T-helper 2 cell (primary cell): ENCODE data around the gene PBX3.

Experiments used
- DNase-seq, 5 experiments: peaks; one replicate each; pipeline versions ENCODE4 v3.0.0 to v3.0.0-alpha.2; 2012 to 2022

Gene PBX3

DNA sequence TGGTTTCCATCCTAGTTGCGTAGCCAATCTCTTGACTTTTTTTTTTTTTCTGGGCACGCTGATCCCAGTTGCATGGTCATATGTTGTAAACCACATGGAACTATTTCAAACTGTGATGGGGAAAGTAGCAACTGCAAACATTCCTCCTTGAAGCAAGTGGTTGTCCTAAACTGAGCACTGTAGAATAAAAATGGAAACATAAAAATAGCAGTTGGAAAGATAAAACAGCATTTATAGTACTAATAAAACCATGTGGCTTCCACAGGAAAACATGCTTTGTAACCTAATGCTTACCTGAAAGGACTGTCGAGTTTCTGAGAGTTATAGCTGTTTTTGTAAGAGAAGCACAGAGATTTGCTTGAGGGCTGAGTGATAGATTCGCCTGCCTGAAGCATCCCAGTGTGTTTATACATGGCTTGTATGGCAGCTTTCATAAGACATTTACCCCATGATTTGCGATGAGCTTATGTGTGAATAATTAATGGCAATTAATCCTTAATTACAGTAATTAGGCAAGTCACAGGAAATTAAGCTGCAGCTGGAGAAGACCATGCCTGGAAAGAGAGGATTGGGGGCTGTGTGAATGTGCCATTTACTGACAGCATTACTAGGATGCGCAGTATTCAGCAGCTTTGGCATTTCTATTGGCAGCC is 136.5 kb downstream of the PBX3 start:
- DNase-seq: no peak

DNA sequence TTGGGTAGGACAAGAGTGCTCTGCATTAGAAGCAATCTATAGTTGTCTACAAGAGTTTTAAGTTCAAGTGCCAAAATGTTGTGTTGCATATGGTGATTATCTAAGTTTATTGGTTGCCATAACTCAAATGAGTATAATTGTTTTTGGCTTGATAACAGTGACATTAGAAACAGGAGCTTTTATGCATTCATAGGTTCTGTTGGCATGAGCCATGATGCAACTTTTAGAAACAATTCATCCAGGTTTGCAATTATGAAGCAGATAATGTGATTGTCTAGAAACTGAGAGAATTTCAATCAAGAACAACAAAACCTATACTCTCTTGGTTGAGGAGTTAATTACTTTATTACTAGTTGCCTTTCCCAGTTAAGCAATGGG is 137.0 kb downstream of the PBX3 start:
- no peak for DNase-seq

DNA sequence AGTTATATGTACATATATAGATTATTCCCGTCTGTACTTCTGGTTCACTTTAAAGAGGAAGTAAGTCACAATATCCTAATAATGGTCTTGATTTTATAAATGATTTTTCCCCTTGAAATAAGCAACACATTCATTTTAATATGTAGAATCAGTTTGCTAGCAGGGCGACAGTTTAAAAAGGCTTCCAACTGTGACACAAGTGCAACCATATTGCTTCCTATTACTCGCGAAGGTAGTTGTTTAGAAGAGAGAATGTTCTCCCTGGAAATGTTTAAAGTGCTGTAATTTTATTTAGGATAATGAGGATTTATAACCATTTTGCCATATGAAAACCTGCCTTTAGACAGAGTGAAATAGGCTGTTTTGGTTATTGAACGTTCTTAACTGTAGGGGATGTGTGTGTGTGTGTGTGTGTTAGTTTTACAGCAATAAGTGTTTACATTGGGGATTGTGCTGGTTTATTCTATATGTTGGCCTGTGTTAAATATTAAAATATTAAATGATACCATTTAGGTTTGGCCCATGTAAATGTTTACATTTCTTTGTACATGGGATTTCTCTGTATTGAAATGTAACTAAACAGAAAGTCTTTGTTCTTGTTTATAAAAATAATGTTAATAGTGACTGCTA is 138.3 kb downstream of the PBX3 start:
- DNase-seq: no peak

DNA sequence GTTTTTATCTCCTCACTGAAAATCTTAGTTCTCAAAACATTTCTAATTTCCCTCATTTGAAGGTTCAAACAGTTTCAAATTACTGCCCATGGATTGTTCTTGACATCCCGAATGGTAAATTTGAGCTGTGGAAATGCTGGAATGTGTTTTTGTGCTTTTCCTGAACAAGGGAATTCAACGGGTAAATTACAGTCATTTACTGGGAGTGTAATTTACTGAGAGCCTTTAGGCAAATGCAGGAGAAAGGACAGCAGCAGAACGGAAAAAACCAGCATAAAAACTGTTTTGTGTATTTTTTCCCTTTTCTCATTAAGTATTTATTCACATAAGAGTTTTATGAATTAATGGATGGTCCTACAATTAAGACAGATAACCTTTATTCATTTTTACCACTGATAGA is 139.2 kb downstream of the PBX3 start:
- no peak for DNase-seq

DNA sequence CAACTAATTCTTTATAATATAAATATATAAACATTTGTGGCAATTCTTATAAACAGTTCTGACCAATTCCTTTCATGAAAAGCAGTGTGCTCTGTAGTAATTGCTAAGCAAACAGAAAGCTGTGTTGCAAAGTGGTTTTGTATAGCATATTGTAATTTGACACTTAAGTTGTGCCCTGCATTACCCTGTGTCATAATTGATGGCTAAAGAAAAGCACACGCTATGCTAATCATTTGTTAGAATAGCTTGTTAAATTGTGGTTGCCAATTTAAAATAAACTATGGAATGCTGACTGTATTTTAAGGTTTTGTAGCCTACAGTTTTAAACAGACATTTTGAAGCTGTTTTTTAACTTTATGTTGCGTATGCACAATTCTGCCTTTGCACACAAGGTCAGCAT is 140.0 kb downstream of the PBX3 start:
- DNase-seq: no peak

DNA sequence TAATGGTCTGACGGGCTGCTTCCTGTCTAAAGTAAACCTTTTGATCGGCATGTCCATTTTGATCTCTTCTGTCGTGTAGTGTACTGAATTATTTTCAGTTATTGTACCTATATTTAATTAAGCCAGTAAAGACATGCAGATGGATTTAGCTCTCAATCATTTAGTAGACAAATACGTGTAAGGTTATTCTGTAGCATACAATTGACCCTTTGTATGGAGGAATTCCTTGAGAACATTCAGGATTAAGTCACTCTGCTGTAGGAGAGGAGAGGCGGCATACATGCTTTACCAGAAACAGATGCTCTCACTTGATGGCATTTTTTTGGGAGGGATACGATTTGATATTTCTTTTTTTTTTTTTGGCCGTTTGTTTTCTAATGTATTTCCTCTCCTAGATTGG is 141.0 kb downstream of the PBX3 start:
- no peak for DNase-seq

DNA sequence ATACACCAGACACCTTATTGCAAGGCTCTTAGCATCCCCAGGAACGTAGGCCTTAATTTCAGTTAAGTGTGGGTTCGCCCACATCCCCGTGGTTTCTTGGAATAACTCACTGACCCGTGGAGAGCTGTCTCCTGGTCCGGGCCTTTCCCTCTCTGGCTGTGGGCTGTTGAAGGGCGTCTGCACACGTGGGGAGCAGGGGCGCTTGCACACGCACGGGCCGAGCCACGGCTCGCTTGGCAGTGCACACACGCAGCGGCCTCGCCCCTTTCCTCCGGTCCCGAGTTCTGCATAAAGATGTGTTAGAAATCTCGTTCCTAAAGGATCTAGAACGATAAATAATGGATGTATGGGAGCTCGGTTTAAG is 141.9 kb downstream of the PBX3 start:
- peak in 1 of 5 experiments; percentile 1 for DNase-seq

DNA sequence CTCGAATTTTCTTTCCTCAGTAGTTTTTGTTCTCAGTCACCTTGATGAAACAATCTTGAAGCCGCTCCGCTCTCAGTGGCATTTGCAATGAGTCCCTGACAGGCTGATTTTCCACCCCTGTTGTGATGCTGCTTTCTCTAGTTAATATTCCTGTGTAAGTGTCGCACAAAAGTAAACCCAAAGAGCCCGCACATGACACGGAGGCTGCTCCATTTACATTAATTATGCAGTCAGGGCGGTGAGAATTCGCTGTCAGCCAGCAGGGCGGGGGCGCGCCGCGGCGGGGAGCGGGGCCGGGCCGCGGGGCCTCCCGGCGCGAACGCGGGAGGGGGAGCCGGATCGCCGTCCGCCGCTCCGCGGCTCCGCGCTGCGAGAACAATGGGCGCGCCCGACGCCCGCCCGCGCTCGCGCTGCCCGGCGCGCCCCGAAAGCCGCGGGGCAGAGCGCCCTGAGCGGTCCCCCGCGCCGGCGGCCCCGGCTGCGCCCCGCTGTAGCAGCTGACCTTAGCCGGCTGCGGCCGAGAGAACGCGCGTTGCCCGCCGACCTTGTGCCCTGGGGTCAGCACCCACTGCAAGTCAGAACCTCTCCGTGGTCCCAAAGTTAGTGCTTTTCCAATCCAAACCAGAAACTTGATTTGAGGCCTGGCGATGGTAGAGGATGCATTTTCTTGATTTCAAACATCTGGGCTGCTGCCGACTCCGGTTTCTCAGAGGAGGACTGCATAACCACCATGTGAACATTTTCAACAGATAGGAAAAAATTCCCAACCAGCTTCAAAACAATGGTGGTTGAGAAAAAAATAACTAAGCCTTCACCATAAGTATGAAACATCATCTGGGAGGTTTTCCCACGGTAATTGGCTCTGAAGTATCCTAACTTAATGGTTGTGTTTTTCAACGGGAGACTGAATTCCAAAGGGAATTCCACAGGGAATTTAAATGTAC is 142.6 kb downstream of the PBX3 start:
- peak; percentile 0 to 20 (median 9) for DNase-seq

DNA sequence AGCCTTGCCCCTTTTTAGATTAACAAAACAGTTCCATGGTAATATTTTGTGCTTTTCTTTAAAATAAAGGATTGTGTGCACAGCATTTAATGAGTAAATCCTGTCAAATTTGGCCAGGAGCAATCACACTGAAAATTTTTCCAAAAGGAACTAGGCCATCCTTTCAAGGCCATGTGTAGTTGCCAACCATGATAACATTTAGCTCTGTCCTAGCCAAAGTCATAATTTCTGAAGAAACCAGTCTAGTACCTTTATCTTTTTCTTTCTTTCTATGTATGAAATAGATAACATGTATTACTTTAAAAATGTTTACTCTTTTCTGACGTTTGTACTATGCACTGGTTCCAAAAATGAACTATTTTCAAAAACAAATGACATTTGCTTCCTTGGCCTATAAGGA is 143.7 kb downstream of the PBX3 start:
- DNase-seq: no peak

DNA sequence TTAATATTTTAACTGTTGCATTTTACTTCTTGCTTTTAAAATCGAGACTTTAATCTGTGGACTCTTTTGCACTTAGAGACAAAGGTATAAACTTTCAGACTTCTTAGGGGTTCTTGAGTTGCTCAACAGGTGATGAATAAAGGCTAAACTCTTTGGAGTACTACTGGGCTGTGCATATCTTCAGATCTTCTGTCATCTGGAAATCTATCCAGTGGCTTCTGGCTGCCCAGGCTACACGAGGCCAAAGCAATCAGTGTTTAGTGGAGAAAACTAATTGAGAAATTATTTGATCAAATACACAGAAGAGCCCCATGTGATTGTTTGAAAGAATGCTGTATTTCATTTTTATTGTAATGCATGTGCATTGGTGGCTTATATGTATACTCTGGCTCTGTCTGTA is 146.1 kb downstream of the PBX3 start:
- no peak for DNase-seq

DNA sequence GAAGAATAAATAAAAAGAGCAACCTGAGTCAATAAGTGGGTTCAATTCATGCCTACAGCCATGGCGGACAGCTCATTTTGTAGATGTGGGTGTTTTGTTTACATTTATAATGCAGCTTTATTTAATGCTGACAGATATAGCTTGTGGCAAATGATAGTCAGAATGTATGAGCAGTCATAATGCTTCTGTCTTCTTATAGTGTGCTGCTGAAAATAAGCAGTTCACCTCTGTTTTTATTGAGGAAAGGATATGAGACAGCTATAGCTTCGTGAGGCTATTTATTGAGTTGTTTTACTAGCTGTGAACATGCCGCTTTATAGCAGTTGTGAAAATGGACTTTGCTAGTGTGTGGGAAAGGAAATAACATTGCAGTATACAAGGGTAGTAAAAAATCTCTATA is 147.4 kb downstream of the PBX3 start:
- DNase-seq: no peak

DNA sequence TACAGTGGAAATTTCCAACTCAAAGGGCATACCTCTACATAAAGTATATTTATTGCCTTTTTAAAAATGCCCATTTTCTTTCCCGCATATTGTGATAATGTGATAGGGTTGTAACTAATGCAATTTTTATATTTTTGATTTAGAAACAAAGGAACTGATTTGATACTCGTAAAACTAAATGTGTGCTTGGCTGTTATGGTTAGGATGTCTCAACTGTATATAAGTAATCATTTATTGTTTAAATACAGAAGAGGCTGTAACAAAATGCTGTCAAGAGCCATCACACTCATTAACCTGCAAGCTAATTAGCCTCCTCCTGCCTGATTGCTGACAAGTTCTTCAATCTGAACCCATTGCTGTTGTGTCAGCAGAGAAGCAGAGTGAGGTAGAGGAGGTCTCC is 149.2 kb downstream of the PBX3 start:
- no peak for DNase-seq

DNA sequence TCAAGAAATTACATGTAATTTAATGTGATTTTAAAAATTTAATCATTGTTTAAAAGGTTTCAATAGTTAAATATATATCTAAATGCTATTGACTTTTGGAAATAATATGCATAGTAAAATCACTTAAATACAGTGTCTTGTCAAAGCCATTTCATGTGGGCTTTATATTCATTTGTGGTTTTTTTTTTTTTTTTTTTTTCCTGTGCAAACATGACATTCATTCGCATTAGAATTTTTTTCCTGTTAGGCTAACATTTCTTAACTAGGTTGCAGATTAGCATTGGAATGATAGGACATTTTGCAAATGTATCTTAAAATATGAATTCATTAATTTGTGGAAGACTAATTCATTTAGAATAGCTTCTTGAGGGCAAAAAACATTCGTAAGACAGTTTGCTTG is 149.8 kb downstream of the PBX3 start:
- no peak for DNase-seq

DNA sequence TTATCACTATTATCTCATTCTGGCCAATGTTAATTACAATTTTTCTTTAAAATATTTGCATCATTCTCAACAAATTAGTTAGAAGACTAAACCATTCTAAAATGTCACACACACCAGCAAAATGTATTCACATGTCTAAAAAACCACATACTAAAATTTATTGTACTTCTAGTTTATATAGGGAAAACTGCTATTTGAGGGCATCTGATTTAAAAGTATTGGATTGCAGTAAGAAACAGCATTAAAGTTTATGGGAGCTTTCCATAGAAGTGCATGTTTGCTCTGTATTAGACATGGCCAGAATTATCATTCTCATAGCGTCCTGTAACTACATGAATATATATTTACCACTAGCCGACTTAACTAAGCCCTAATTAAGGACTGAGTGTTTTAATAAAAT is 150.3 kb downstream of the PBX3 start:
- DNase-seq: no peak

DNA sequence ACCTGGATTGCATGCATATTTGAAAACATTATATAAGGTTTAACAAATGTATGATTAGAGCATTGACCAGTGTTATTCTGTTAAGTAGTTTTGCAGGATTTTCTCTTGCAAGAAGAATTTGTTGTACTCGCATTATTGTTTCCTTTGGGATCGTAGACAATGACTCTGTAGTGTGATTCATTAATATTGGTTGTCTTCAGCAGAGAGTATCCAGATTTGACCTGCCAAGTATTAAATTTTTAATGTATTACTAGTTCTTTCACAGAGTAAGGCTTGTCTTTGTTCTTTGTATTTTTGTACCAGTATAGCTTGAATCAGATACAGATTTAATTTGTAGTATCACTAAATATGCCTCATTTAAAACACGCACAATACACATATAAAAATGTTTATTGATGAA is 155.0 kb downstream of the PBX3 start:
- DNase-seq: no peak

DNA sequence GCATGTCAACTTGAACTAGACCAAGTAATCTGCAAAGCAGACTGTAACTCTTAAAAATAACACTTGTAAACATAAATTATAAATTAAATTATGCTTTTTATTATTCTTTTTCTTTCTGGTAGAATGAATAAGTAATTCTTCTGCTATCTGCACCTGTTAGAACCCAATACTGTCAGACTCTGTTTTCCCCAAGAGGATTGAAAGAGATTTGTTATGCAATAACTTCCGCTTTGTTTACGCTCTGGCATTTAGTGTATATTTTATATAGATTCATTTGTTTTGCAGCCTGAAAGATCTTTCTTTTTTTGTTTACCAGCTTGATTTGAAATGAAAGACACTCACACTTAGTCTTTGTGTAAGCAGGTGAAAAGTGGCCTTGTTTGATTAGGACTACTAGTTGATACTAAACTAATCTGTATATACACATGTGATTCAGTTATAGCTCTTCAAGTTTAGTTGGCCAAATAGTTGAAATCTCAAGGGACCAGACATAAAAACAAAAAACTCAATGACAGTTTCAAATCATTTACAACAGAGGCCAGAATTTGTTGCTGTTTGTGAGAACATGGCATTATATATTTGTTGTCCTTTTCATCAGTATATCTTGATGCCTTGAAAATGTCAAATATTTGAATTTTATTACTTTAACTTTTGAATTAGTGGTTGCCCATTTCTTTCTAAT is 155.8 kb downstream of the PBX3 start:
- DNase-seq: no peak

DNA sequence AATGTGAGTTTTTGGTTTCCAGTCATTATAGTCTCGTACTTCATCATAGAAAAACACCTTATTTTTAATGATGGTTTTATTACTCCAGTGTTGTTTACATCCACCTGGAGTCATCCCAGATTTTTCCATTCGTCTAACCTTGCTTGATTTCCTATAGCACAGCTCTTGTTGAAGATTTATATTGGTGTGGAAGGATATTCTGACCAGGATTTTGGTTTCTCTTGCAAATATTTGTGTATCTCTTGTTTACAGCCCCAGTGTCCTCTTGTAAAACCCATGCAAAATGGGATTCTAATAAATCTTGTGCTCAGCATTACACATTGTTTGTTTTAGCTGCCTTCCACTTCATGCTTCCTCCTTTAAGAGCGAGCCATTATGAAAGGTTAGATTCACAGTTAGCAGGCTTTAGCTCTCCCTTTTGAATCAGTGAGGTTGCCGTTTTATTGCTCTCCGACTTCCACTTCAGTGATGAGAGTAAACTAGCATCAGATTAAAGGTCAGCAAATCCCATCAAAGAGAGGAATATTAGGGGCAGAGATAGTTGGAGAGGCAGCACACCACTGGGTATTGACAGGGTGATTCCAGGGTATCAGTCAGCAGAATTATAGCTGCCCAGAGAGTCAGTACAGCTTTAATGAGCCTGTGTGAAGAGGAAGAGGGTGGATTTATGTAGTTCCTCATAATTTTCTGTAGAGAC is 157.1 kb downstream of the PBX3 start:
- DNase-seq: no peak

DNA sequence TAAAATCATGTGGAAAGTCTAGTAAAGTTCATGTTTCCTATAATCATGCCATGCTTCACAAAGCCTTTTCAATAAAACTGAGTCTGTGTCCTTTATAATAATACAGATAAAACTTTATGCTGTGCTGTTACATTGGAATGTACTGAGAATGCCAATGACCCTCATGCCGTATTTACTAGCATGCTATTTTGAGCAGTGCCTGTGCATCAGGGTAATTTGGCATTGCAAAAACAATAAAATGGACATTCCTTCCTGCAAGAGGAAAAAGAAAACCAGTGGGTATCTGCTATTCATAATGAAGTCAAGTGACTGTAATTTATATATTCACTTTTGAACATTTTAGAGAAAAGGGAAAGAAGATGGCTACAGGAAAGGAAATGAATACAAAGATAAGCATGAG is 159.0 kb downstream of the PBX3 start:
- DNase-seq: no peak

DNA sequence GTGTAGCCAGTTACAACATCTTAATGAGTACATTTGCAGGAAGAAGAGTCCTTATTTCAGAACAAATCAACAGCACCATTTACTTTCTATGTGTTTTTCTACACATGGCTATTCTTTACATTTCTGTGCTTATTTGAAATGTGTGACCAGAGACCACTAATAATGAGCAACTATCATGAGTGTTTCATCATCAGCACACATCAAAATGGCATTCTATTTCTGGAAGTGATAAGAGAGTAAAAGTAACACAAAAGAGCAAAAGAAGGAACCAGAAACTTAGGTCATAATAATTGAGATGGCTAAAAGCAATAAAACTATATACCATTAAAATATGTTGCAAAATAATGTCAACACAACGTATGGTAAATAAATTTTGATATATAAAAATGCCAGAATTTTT is 159.7 kb downstream of the PBX3 start:
- DNase-seq: no peak

DNA sequence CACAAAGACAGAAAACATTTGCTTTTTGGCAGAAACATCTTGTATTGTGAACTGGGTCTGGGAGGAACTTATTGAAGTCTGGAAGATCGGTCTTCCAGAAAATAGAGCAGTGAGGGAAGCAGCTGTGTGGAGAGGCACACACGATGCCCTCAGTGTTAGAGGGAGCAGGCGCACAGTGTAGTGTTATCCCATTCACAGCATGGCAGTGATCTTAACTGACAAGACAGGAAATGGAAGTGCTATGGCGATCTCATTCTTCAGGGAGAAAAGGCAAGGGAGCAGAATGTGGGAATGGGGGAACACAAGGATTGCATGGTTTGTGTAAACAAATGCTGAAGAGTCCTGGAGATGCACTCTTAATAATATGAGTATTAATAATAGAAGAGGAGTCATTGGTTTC is 161.0 kb downstream of the PBX3 start:
- no peak for DNase-seq

DNA sequence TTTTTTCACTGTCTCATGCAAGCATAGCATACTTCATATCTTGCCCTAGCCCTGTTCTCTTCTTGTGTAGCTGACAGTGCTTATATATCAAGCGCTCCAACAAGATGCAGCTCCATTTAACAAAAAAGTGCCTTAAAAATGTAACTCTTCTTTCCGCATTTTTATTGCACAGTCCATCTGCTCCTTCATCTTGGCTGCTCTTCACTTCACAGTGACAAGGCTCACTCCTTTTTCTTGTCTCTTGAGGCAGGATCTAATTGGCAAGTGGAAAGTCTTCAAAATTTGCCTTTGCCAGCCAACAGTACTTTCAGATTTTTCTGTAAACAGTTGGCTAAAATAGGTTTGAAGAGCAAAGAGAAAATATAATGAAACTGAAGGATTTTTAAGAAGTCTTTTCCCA is 161.8 kb downstream of the PBX3 start:
- no peak for DNase-seq

DNA sequence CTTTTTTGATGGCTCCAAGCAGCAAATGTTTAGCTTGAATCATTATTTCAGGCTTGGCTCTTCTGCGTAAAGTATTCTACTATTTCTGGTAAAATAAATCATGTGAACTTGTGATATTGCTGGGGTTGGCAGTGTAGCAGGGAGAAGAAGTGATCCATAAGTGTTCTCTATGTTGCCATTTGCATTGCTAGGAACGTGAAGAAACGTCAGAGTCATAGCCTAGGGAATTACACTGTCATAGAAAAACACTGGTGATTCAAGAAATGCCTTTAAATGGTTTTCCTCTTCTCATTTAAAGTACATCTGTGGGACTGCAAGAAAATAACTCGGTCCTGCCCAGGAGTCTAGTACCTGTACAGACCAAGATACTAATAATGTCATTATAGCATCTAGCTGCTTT is 162.3 kb downstream of the PBX3 start:
- no peak for DNase-seq

DNA sequence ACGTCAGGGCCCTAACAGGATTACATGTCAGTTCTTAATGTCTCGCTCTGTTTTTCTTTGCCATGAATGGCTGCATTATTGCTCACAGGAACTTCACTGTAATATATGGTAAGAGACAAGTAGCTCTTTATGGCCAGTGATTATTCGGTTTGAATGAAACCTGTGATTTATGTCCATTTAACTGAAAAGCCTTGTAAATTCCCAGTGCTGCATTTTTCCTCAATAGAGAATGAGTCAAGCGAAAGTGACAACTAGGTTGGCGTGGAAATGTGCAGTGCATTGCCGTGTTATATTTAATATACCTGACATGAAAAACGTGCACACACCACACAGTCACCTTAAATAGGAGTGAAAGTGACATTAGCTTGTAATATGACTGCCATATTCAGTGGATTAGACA is 163.1 kb downstream of the PBX3 start:
- DNase-seq: no peak
